OCI-LY3 (cell line): ENCODE data around the gene ACOT11.
"Not testable (repeated sequence)": the region's sequence is repeated elsewhere in the genome, so short reads cannot be mapped to it uniquely, and the experiment has no call there.

ENCODE experiments used
- CTCF ChIP-seq: fragments of 200-600, 300-600 bp; sonication (generic); IDR thresholded peaks from 2 replicates; pipeline ENCODE4 v1.5.1; 2014; ENCODE audit warnings: antibody characterized with exemption, low read length, low read depth
- EZH2phosphoT487 ChIP-seq: fragments of 200-600 bp; shearing (Covaris generic); IDR thresholded peaks from 2 replicates; pipeline ENCODE4 v1.6.1; 2018; ENCODE audit warnings: antibody characterized with exemption, mixed run types, low read depth

GRCh38 chr1:54513921-54514580, 34.0 kb upstream of the ACOT11 start:
- TF ChIP-seq CTCF, EZH2phosphoT487: not testable (repeated sequence)
